Stimulated activated CD8-positive, alpha-beta memory T cell treated with anti-CD3 and anti-CD28 coated beads, Interleukin-15, amount 100 ng/mL, for 1 hour (primary cell): ENCODE measurements around the gene NUBP2.
"Not testable (repeated sequence)": the region's sequence is repeated elsewhere in the genome, so short reads cannot be mapped to it uniquely, and the experiment has no call there.

Experiments used
- DNase-seq: peaks from one replicate; pipeline ENCODE4 v3.0.0-alpha.2; 2020; ENCODE audit warnings: low read depth

The NUBP2 gene

DNA sequence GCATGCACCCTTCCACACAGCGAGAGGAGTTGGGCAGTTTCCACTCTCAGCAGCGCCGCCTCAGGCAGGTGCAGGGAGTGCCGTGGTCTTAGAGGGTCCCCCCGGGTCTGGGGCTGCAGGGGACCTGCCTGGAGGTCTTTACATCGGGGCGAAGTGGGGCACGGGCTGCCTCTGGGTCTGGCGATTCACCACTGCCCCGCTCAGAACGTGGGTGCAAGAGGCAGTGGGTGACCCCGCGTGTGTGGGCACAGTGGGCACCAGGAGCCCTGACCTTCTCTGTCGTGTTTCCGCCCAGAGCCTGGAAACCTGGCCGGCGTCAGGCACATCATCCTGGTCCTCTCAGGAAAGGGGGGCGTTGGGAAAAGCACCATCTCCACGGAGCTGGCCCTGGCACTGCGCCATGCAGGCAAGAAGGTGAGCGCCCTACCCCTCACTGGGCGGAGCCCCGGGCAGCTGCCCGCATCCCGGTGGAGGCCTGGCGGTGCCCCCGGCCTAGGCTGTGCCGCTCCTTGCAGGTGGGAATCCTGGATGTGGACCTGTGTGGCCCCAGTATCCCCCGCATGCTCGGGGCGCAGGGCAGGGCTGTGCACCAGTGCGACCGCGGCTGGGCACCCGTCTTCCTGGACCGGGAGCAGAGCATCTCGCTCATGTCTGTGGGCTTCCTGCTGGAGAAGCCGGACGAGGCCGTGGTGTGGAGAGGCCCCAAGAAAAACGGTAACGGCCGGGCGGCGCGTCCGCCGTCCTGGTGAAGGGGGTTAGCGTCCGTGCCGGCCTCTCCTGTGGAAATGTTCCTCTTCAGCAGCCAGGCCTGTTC, 3.7 kb downstream of the NUBP2 start:
- DNase-seq: no peak

DNA sequence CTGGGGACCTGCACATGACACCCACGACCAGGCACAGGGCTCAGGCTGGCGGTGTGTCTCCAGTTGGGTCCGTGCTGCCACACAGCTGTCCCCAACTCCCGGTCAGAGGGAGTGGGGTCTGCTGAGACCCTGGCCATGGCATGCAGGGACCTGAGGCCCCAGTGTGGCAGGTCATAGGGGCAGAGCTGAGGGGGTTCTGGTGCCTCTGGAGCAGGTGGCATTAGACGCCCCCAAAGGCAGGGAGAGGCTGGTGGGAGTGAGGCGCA, 4.2 kb downstream of the NUBP2 start:
- no peak for DNase-seq

GRCh38 chr16:1787322-1788094, 4.7 kb downstream of the NUBP2 start:
- DNase-seq: no peak

GRCh38 chr16:1788095-1788707, 5.4 kb downstream of the NUBP2 start:
- no peak for DNase-seq

DNA sequence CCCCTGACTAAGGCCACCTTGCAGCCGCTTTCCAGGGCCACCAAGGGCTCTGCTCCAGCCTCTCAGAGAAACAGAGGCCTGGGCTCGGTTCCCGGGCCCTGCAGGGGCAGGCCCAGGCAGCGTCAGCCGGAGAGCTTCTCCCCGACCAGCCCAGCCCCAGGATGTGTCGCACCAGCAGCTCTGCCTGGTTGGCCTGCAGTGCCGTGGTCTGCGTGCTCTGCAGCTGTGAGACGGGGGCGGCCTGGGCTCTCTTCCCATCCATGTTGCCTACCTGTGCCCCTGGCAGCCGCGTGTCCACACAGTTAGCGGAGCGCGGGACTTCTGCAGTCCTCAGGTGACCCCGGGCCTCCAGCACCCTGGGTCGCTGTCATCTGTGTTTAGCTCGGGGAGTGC, 5.9 kb downstream of the NUBP2 start:
- no peak for DNase-seq

- no peak for DNase-seq
Measured at GRCh38 chr16:1789643-1790045, 6.9 kb downstream of the NUBP2 start.

- DNase-seq: no peak
Measured at GRCh38 chr16:1790261-1790610, 7.5 kb downstream of the NUBP2 start.

- DNase-seq: no peak
Measured at GRCh38 chr16:1790611-1791255, 8.0 kb downstream of the NUBP2 start.

- no peak for DNase-seq
Measured at GRCh38 chr16:1791256-1791942, 8.6 kb downstream of the NUBP2 start.

- no peak for DNase-seq
Measured at GRCh38 chr16:1791943-1792812, 9.4 kb downstream of the NUBP2 start.

DNA sequence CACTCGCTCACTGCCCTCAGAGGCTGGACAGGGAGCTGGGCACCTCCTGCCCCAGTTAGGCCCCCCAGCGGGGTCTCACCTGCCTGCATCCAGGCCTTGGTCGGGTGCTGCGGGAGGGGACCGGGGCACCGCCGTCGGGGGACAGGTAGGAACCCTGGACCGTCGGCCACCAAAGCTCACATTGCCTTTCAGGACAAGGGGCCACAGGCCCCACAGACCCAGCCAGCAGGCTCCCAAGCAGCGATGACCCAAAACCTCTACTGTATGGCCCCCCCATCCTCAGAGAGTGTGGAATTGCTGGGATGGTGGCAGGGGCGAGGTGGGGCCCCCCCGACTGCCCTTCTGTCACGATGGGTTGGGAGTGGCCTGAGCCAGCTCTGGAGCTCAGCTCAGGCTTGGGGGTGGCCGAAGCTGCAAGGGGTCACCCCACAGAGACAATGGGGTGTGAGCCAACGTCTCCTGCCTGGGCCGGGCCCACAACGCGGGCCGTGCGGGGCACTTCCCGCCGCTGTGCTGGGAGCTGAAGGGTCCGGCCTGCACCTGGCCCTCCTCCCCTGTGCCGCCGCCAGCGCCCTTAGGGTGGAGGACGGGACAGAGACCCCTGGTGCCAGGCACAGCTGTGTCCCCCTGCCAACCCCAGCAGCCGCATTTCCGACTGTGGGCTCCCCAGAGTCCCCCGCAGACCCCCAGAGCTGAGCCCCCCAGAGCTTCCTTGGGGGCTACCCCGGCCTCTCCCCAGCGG, 10.2 kb downstream of the NUBP2 start:
- DNase-seq: no peak

DNA sequence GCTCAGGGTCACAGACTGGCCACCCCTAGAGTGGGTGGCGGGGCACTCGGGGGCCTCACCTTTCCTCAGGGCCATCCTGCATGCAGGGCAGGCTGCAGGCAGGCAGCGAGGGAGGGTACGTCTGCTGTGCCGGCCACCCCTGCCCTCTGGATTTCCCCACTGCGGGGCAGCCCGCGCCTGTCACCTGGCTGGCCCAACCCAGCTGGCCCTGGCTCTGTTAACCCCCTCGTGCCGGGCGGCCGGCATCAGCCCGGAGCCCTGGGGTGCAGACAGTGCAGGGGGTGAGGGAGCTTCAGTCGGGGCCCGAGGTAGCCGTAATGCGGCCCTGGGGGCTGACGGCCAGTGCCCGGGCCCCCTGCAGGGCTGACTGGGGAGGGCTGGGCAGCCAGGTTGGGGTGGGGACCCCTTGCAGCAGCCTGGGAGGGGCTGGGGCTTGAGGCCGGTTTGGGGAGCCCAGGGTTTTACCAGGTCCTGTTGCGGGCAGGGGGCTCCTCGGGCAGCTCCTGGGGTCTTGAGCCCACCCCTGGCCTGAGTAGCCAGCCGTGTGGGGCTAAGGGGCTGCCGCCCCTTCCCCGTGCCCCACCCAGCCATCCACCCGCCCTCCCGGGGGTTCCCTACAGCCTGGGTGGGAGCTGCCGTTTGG, 10.9 kb downstream of the NUBP2 start, which contains the start of gene IGFALS:
TSS of gene IGFALS (minus strand) at position 128 of the 643 bp plus-strand sequence. CDS start at position 75, 53 bp downstream.
- DNase-seq: no peak

DNA sequence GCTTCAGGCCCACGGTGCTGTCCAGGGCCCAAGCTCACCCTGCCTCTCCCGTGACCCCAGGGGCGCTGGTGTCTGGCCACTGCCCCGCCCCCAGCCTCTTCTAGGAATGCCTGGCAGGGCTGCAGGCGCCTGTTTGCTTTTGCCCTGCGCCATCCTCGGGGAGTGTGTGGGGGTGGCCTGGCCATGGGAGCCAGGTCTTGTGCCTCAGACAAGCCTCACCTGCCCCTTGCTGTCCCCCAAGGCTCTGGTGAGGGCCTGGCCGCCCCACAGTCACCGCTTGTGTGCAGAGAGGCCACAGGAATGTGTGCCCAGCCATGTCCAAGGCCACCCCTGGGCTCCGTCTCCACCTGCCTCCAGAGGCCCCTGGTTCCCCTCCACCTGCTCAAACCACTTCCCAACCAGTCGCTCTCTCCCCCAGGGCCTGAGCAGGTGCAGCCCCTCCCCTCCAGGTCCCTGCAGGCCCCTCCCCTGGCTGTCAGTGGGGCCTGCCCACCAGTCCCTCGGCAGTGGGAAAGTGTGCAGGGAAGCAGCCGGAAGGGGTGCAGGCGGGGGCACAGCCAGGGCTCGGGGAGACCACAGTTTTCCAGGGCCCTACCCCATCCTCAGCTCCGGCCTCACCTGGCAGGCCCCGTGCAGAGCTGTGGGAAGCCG, 11.6 kb downstream of the NUBP2 start:
- DNase-seq: no peak

DNA sequence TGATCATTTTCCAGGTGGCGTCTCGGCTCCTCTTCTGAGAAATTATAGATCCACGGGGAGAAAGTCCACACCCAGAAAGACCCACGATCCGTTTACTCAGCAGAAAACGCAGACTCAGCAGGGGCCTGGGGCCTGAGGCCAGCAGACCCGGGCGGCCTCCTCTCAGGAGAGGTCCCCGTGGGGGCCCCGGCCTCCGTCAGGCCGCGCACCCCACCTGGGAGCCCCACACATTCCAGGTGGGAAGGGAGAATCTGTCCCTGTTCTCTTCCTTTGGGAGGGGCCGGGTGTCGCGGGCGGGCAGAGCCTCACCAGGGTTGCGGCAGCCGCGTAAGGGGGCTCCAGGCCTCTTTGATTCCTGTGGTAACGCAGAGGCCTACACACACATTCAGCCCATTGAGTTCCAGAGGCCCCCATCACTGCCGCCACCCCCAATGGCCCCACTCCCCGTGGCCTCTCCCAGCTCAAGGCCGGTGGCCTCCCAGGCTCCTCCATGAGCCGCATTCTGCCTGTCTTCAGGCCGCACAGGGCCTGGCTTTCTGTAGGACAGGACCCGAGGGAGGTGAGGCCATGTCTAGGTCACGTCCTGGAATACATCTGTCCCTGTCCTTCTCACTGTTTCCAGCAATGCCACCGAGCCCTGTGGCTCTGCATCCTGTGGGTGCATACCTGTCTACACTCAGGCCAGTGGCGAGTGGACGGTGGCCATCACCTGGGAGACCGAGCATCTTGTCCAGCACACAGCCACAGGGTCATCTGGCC, 12.3 kb downstream of the NUBP2 start:
- DNase-seq: no peak

DNA sequence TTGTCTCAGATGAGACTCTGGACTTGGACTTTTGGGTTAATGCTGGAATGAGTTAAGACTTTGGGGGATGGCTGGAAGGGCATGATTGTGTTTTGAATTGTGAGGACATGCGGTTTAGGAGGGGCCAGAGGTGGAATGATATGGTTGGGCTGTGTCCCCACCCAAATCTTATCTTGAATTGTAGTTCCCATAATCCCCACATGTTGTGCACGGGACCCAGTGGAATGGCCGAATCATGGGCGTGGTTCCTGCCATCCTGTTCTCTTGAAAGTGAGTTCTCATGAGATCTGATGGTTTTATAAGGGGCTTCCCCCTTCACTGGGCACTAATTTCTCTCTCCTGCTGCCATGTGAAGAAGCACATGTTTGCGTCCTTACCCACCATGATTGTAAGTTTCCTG, 16.5 kb downstream of the NUBP2 start:
- not testable (repeated sequence) for DNase-seq

- DNase-seq: no peak
Measured at GRCh38 chr16:1800701-1801100, 17.9 kb downstream of the NUBP2 start.

- no peak for DNase-seq
Measured at GRCh38 chr16:1807626-1808025, 24.9 kb downstream of the NUBP2 start.

- no peak for DNase-seq
Measured at GRCh38 chr16:1808691-1809090, 25.9 kb downstream of the NUBP2 start.
